Neural progenitor cell (in vitro differentiated cells): ENCODE results near the gene ZNF418.

Source experiments
- CTCF ChIP-seq: fragments of 200-600 bp; sonication (generic); IDR thresholded peaks from 2 replicates; pipeline ENCODE4 v1.5.1; 2017; ENCODE audit warnings: antibody characterized with exemption, mild to moderate bottlenecking
- EZH2 ChIP-seq: fragments of 200-600 bp; sonication (generic); IDR thresholded peaks from 2 replicates; pipeline ENCODE4 v1.6.1; 2017; ENCODE audit warnings: antibody characterized with exemption, mild to moderate bottlenecking, moderate library complexity

GRCh38 chr19:57927587-57927986, 7.6 kb downstream of the ZNF418 start:
- TF ChIP-seq CTCF = no peak
- TF ChIP-seq EZH2 = no peak
